Keratinocyte (primary cell): ENCODE data around the gene UNC79.

Source experiments
- EZH2 ChIP-seq: IDR thresholded peaks from one replicate; pipeline ENCODE4 v1.6.1; 2012; ENCODE audit warnings: inconsistent platforms, mild to moderate bottlenecking, low read length, moderate library complexity
- TF ChIP-seq, protein P1 (sequence below), 3 experiments: IDR thresholded peaks in 1 of 3; conservative IDR thresholded peaks in 1 of 3; optimal IDR thresholded peaks in 1 of 3; 2 replicates in 2 of 3; 3 replicates in 1 of 3; pipeline versions ENCODE3 to v1.5.1; 2011; ENCODE audit warnings: low read length in 3 of 3, mild to moderate bottlenecking in 3 of 3, moderate library complexity in 2 of 3, control low read depth in 1 of 3, inconsistent platforms in 1 of 3; ENCODE audit not compliant: insufficient read depth in 2 of 3; ENCODE audit errors: extremely low read depth in 1 of 3

DNA sequence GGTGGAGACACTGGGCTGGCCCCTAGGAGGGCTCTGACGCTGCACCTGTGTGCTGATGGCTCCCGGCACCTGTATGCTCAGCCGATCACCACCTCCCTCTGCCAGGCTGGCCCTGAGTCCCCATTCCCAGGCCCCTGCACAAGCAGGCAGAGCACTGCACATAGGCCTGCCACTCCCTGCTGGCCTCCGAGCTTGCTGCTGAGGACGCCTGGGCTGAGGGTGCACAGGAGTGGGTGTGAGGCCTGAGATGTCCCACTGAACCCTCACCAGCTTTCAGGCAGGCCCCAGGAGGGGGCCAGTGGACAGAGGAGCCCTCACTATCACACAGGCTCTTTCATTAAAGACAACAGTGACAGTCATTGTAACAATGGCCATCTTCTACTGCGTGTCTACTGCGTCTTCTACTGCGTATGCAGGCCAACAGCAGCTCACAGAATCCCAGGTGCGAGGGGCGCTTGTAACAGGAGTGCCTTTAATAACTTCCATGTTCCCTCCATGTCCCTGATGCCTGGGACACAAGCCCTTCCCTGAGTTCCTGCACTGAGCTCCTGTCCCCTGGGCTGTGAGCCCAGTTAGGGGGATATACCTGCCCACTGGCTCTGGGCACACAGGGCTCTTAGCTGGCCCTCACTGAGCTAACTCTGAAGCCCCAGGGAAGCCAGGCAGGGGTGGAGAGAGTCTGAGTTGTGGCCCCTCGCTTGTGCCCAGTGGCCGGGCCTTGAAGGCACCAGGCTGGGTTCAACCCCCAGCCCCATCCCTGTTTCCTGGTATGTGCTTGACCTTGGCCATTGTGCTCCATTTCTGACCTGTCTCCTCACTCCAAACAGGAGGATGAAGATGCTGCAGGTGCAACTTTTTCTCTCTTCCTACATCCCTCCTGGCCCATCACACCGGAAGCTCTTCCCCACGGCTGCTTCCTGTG is 286.3 kb downstream of the UNC79 start:
- TF ChIP-seq, protein P1, sequence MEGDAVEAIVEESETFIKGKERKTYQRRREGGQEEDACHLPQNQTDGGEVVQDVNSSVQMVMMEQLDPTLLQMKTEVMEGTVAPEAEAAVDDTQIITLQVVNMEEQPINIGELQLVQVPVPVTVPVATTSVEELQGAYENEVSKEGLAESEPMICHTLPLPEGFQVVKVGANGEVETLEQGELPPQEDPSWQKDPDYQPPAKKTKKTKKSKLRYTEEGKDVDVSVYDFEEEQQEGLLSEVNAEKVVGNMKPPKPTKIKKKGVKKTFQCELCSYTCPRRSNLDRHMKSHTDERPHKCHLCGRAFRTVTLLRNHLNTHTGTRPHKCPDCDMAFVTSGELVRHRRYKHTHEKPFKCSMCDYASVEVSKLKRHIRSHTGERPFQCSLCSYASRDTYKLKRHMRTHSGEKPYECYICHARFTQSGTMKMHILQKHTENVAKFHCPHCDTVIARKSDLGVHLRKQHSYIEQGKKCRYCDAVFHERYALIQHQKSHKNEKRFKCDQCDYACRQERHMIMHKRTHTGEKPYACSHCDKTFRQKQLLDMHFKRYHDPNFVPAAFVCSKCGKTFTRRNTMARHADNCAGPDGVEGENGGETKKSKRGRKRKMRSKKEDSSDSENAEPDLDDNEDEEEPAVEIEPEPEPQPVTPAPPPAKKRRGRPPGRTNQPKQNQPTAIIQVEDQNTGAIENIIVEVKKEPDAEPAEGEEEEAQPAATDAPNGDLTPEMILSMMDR (optimal IDR thresholded peaks at IDR 0.05 in 1 of 3, IDR thresholded peaks at IDR 0.05 in 1 of 3, conservative IDR thresholded peaks at IDR 0.05 in 1 of 3; ENCODE audit: extremely low read depth in 1 of 3, insufficient read depth in 2 of 3, low read length in 3 of 3): no peak
- TF ChIP-seq EZH2: no peak
